Activated naive CD8-positive, alpha-beta T cell (primary cell): ENCODE results near the gene CTIF.

Experiments
- H3K27ac Mint-ChIP-seq: one replicate; pipeline ENCODE4 v1.8.0; 2021; ENCODE audit warnings: mixed read lengths
- H3K27me3 Mint-ChIP-seq: one replicate; pipeline ENCODE4 v1.8.0; 2021; ENCODE audit warnings: mixed read lengths
- H3K36me3 Mint-ChIP-seq: one replicate; pipeline ENCODE4 v1.8.0; 2021; ENCODE audit warnings: mixed read lengths
- H3K4me1 Mint-ChIP-seq: one replicate; pipeline ENCODE4 v1.8.0; 2021; ENCODE audit warnings: low read depth, mixed read lengths
- H3K4me3 Mint-ChIP-seq: one replicate; pipeline ENCODE4 v1.8.0; 2021; ENCODE audit warnings: mild to moderate bottlenecking, mixed read lengths
- H3K9me3 Mint-ChIP-seq: one replicate; pipeline ENCODE4 v1.8.0; 2021; ENCODE audit warnings: low read depth, mixed read lengths

Gene CTIF

GRCh38 chr18:48589797-48590519 lies 51.1 kb downstream of the CTIF start:
- H3K27me3 Mint-ChIP-seq, result no peaks in the 10 kb centered on the region
- H3K9me3 Mint-ChIP-seq, result no peaks in the 10 kb centered on the region
- no peak overlapping the region for H3K4me3 Mint-ChIP-seq
- no peaks in the 10 kb centered on the region for H3K36me3 Mint-ChIP-seq
- no peak overlapping the region for H3K27ac Mint-ChIP-seq
- no peaks in the 10 kb centered on the region for H3K4me1 Mint-ChIP-seq

DNA sequence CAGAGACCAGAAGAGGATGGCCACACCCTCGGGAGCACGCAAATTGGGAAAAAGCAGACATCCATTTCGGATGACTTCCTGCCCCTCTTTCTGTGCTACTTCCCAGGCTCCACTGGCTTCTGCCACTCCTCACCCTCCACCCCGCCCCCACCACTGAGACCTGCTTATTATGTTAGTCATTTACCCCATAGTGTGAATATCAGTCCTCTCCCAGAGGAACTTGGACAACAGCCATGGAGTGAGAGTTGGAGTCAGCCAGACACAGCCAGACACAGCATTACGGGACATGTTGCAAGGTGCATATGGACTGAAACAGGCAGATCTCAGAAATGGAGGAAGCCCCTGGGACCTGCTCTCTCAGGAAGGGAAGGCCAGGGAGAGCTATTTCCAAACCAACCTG lies 51.8 kb downstream of the CTIF start:
- Mint-ChIP-seq H3K4me1 (no peaks in the 10 kb centered on the region), H3K36me3 (no peaks in the 10 kb centered on the region), H3K27me3 (no peaks in the 10 kb centered on the region), H3K4me3 (no peak overlapping the region), H3K9me3 (no peaks in the 10 kb centered on the region), H3K27ac (no peak overlapping the region)

- H3K27ac Mint-ChIP-seq, result no peak overlapping the region
- no peaks in the 10 kb centered on the region for H3K36me3 Mint-ChIP-seq
- H3K27me3 Mint-ChIP-seq, result no peaks in the 10 kb centered on the region
- H3K4me3 Mint-ChIP-seq, result no peak overlapping the region
- no peaks in the 10 kb centered on the region for H3K9me3 Mint-ChIP-seq
- no peaks in the 10 kb centered on the region for H3K4me1 Mint-ChIP-seq
These were observed 53.8 kb downstream of the CTIF start for GRCh38 chr18:48592540-48593171.

DNA sequence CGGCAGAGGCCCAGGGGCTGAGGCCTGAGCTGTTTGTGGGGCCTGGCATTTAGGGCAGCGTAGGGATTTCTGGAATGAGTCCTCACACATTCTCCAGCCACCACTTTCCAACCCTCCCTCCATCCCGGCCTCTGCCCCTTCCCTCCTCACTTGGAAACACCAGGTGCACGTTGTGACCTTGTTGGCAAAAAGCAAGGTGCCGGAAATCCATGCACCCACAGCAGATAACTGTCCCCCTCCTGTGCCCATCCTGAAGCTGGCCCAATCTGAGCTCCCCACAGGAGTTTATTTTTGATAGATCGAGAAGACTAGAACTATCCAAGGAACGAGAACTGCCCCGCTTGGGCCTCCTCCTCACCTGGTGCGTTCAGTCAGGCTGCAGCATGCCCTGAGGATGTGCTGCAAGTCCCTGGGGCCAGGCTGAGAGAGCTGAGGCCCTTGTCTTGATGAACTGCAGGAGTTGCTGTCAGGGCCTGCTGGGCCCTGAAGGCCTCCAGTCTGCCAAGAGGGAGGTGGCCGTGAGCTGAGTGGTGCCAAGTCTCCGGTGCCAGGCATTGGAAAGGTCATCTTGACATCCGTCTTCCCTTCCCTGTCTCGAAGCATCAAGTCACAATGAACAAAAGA lies 55.8 kb downstream of the CTIF start:
- no peaks in the 10 kb centered on the region for H3K4me1 Mint-ChIP-seq
- H3K27me3 Mint-ChIP-seq, result no peaks in the 10 kb centered on the region
- H3K9me3 Mint-ChIP-seq, result no peaks in the 10 kb centered on the region
- no peak overlapping the region for H3K27ac Mint-ChIP-seq
- H3K4me3 Mint-ChIP-seq, result no peak overlapping the region
- H3K36me3 Mint-ChIP-seq, result no peaks in the 10 kb centered on the region

GRCh38 chr18:48595703-48596218 lies 56.9 kb downstream of the CTIF start:
- Mint-ChIP-seq H3K27ac (no peak overlapping the region), H3K4me1 (no peaks in the 10 kb centered on the region), H3K27me3 (no peaks in the 10 kb centered on the region), H3K4me3 (no peak overlapping the region), H3K36me3 (no peaks in the 10 kb centered on the region), H3K9me3 (no peaks in the 10 kb centered on the region)

GRCh38 chr18:48597110-48597509 lies 58.3 kb downstream of the CTIF start:
- Mint-ChIP-seq H3K36me3 (no peaks in the 10 kb centered on the region), H3K27me3 (no peaks in the 10 kb centered on the region), H3K4me3 (no peak overlapping the region), H3K4me1 (no peaks in the 10 kb centered on the region), H3K27ac (no peak overlapping the region), H3K9me3 (no peaks in the 10 kb centered on the region)

DNA sequence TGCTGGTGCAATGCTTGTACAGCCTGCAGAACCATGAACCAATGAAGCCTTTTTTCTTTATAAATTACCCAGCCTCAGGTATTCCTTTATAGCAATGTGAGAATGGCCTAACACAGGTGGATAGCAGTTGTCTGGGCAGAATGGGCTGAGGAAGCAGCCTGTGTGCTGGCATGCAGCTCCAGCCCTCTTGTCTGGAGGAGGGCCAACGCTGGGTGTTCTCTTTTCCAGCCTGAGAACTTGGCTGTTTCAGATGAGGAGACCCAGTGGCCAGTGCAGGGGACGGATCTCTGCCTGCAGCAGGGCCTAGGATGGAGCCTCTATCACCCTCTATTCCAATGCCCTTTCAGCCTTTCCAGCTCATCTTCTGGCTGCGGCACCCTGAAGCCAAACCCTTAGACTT lies 58.8 kb downstream of the CTIF start:
- Mint-ChIP-seq H3K4me3 (no peak overlapping the region), H3K36me3 (no peaks in the 10 kb centered on the region), H3K4me1 (no peaks in the 10 kb centered on the region), H3K27me3 (no peaks in the 10 kb centered on the region), H3K9me3 (no peaks in the 10 kb centered on the region), H3K27ac (no peak overlapping the region)

DNA sequence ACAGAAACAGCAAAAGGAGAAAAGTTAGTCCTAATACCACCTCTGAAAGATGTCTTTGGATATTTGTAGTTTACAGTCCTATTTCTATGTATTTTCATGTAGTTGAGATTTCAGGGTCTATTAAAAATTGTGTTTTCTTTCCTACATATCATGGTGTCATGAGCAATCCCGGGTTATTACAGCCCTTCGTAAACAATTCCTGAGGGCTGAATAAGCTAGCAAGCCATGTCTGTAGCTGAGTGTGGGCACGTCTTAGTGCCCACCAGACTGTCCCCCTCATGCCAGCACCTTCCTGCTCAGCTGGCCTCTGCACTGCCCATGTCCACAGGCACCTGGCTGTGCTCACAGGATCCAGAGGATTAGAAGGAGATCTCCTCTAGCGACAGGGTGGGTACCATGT lies 60.6 kb downstream of the CTIF start:
- no peak overlapping the region for H3K4me3 Mint-ChIP-seq
- H3K4me1 Mint-ChIP-seq, result no peaks in the 10 kb centered on the region
- H3K9me3 Mint-ChIP-seq, result no peaks in the 10 kb centered on the region
- no peaks in the 10 kb centered on the region for H3K27me3 Mint-ChIP-seq
- no peak overlapping the region for H3K27ac Mint-ChIP-seq
- no peaks in the 10 kb centered on the region for H3K36me3 Mint-ChIP-seq

GRCh38 chr18:48600046-48600445 lies 61.2 kb downstream of the CTIF start:
- Mint-ChIP-seq H3K9me3 (no peaks in the 10 kb centered on the region), H3K4me3 (no peak overlapping the region), H3K27me3 (no peaks in the 10 kb centered on the region), H3K27ac (no peak overlapping the region), H3K4me1 (no peaks in the 10 kb centered on the region), H3K36me3 (no peaks in the 10 kb centered on the region)

GRCh38 chr18:48600456-48601090 lies 61.7 kb downstream of the CTIF start:
- no peaks in the 10 kb centered on the region for H3K9me3 Mint-ChIP-seq
- no peaks in the 10 kb centered on the region for H3K4me1 Mint-ChIP-seq
- H3K36me3 Mint-ChIP-seq, result no peaks in the 10 kb centered on the region
- H3K4me3 Mint-ChIP-seq, result no peak overlapping the region
- H3K27me3 Mint-ChIP-seq, result no peaks in the 10 kb centered on the region
- H3K27ac Mint-ChIP-seq, result no peak overlapping the region

DNA sequence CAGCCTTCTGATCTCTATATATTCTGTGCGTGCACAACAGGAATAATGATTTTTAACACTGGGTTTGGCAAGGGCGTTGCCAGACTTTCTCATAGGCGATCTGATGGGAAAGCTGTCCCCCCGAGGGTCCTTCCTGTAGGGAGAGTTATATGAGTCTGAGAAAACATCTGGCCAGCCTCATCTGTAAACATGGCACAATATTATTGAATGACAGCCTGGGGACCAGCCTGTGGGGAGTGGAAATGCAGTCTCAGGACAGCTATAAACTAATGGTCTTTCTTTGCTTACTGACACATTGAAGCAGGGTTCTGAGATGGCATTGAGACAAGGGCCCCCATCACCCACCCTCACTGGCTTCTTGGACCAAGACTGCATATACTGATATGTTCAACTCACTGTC lies 62.5 kb downstream of the CTIF start:
- no peaks in the 10 kb centered on the region for H3K36me3 Mint-ChIP-seq
- H3K27me3 Mint-ChIP-seq, result no peaks in the 10 kb centered on the region
- no peak overlapping the region for H3K27ac Mint-ChIP-seq
- no peak overlapping the region for H3K4me3 Mint-ChIP-seq
- no peaks in the 10 kb centered on the region for H3K9me3 Mint-ChIP-seq
- no peaks in the 10 kb centered on the region for H3K4me1 Mint-ChIP-seq

GRCh38 chr18:48602759-48603390 lies 64.0 kb downstream of the CTIF start:
- H3K4me3 Mint-ChIP-seq, result no peak overlapping the region
- no peaks in the 10 kb centered on the region for H3K27me3 Mint-ChIP-seq
- H3K36me3 Mint-ChIP-seq, result no peaks in the 10 kb centered on the region
- H3K27ac Mint-ChIP-seq, result no peak overlapping the region
- H3K4me1 Mint-ChIP-seq, result no peaks in the 10 kb centered on the region
- no peaks in the 10 kb centered on the region for H3K9me3 Mint-ChIP-seq

DNA sequence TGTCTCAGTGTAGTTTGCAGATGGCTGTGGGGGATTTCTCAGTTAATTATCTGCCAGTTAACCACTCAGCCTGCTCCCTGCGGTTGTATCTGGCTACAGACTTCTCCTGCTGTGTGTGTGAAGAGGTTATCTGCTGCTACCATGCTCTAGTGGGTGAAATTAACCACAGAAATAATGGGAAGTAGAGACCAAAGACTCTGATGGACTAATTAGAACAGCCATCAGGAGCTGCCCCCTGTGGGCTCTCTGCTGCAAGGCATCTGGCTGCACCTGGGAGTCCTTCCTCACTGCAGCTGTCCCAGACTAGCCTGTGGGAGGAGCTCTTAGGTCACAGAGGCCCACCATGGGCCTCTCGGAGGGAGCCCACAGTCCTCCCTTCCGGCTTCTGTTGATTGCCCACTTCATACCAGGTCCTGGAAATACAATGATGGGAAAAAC lies 66.6 kb downstream of the CTIF start:
- no peaks in the 10 kb centered on the region for H3K9me3 Mint-ChIP-seq
- no peaks in the 10 kb centered on the region for H3K36me3 Mint-ChIP-seq

DNA sequence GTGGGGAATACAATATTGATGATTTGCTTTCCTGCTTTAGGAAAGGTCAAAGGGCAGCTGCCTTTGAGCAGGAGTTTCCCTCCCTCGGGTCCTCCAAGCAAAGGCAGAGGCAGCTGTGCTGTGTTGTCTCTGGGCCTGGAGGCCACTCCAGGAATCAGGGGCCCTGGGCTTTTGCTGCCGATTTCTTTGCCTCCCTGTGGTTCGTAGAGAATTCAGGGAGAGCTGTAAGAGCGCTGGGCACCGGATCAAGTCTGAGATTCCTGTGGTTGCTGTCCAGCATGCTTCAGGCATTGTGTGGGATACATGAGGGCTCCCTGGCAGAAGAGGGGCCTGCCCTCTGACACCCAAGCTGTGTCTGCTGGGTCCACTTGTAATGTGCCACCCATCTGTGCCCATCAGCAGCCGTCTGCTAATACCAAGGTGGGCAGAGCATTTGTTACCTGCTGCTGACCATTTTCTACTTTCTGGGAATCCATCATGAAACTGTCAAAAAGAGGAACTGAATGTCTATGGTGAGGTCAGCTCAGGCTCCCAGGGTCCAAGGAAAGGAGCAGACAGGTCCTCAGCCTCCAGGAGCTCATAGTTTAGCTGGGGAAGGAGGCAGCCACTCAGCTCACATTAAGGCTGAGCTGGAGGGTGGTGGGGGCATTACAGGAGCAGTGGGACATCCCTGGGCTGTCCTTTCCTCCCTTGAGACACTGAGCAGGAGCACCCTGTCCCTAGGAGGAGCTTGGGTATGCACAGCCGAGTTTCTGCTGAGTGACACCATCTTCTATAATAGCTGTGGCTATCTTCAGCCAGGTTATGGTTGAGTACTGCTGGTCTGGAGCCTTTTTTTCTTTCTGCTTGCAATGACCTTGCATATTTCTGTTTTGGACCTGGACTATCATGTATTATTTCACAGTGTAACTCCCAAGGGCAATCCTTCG lies 68.5 kb downstream of the CTIF start:
- Mint-ChIP-seq H3K27ac (no peak overlapping the region), H3K27me3 (no peaks in the 10 kb centered on the region), H3K4me1 (no peaks in the 10 kb centered on the region), H3K36me3 (no peaks in the 10 kb centered on the region), H3K9me3 (no peaks in the 10 kb centered on the region), H3K4me3 (no peak overlapping the region)

More for the DNA sequence above, 66.6 kb downstream of the CTIF start:
- no peak overlapping the region for H3K4me3 Mint-ChIP-seq
- no peaks in the 10 kb centered on the region for H3K27me3 Mint-ChIP-seq
- H3K27ac Mint-ChIP-seq, result no peak overlapping the region
- H3K4me1 Mint-ChIP-seq, result no peaks in the 10 kb centered on the region
